Measurements from ENCODE around the gene NR1I3.
"Not testable (repeated sequence)": the region's sequence is repeated elsewhere in the genome, so short reads cannot be mapped to it uniquely, and the experiment has no call there.

NR1I3 gene

DNA sequence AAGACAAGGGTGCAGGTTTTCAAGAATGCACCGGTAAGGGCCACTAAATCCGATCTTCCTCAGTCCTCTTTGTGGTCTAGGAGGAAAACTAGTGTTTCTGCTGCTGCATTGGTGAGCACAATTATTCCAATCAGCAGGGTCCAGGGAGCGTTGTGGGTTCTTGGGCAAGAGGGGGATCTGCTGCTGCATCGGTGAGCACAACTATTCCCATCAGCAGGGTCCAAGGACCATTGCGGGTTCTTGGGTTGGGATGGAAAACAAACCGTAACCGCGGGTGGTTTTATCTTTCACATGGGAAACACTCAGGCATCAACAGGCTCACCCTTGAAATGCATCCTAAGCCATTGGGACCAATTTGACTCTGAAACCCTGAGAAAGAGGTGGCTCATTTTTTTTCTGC is 13.6 kb upstream of the NR1I3 start:
- no peaks in the 10 kb centered on the region for H3K27me3 ChIP-seq (ENCODE audit: control insufficient read depth in 2 of 2, insufficient read depth in 2 of 2, low read length in 2 of 2)
- peaks cover 0 to 4% of the 10 kb centered on the region in 2 donors for H3K9me3 ChIP-seq (ENCODE audit: control insufficient read depth in 2 of 2, low read length in 2 of 2)
- H3K9ac ChIP-seq (ENCODE audit: low read depth in 1 of 2, low read length in 2 of 2), result no peak overlapping the region
- H3K36me3 ChIP-seq (ENCODE audit: control insufficient read depth in 2 of 2, insufficient read depth in 2 of 2, low read length in 2 of 2), result no peaks in the 10 kb centered on the region
- no peaks in the 10 kb centered on the region for H3K4me1 ChIP-seq (ENCODE audit: control insufficient read depth in 2 of 2, insufficient read depth in 2 of 2, low read length in 2 of 2)
- no peak overlapping the region for H3K4me3 ChIP-seq (ENCODE audit: low read length in 2 of 2)
- no peak overlapping the region for H3K27ac ChIP-seq (ENCODE audit: low read depth in 2 of 2, low read length in 2 of 2)

GRCh38 chr1:161250829-161251228 is 12.8 kb upstream of the NR1I3 start:
- Histone ChIP-seq H3K4me3 (ENCODE audit: low read length in 2 of 2) (no peak overlapping the region), H3K9me3 (ENCODE audit: control insufficient read depth in 2 of 2, low read length in 2 of 2) (peaks cover 0 to 4% of the 10 kb centered on the region in 2 donors), H3K4me1 (ENCODE audit: control insufficient read depth in 2 of 2, insufficient read depth in 2 of 2, low read length in 2 of 2) (no peaks in the 10 kb centered on the region), H3K36me3 (ENCODE audit: control insufficient read depth in 2 of 2, insufficient read depth in 2 of 2, low read length in 2 of 2) (no peaks in the 10 kb centered on the region), H3K9ac (ENCODE audit: low read depth in 1 of 2, low read length in 2 of 2) (no peak overlapping the region), H3K27ac (ENCODE audit: low read depth in 2 of 2, low read length in 2 of 2) (no peak overlapping the region), H3K27me3 (ENCODE audit: control insufficient read depth in 2 of 2, insufficient read depth in 2 of 2, low read length in 2 of 2) (no peaks in the 10 kb centered on the region)

- not testable (repeated sequence) for H3K4me3 ChIP-seq (ENCODE audit: low read length in 2 of 2); H3K9ac ChIP-seq (ENCODE audit: low read depth in 1 of 2, low read length in 2 of 2); H3K4me1 ChIP-seq (ENCODE audit: control insufficient read depth in 2 of 2, insufficient read depth in 2 of 2, low read length in 2 of 2); H3K9me3 ChIP-seq (ENCODE audit: control insufficient read depth in 2 of 2, low read length in 2 of 2); H3K27ac ChIP-seq (ENCODE audit: low read depth in 2 of 2, low read length in 2 of 2); H3K27me3 ChIP-seq (ENCODE audit: control insufficient read depth in 2 of 2, insufficient read depth in 2 of 2, low read length in 2 of 2); H3K36me3 ChIP-seq (ENCODE audit: control insufficient read depth in 2 of 2, insufficient read depth in 2 of 2, low read length in 2 of 2)
These were observed 12.1 kb upstream of the NR1I3 start for GRCh38 chr1:161250100-161250499.

DNA sequence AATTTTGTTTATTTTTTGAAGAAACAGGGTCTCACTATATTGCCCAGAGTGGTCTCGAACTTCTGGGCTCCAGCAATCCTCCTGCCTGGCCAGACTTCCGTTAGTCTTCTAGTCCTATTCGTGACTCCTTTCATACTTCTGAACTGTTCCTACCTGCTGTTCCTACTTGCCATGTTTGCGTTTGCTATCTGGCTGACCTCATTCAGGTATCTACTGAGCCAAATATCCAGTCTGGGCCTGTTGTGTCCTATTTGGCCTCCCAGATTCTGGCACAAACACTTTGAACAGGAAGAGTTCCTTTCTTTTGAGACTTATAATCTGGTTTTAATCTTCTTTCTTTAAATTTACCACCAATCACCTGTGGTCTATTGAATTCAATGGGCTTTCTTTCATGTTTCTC is 6.9 kb upstream of the NR1I3 start:
- Histone ChIP-seq H3K27ac (ENCODE audit: low read depth in 2 of 2, low read length in 2 of 2) (no peak overlapping the region), H3K27me3 (ENCODE audit: control insufficient read depth in 2 of 2, insufficient read depth in 2 of 2, low read length in 2 of 2) (no peaks in the 10 kb centered on the region), H3K4me3 (ENCODE audit: low read length in 2 of 2) (no peak overlapping the region)

GRCh38 chr1:161242313-161242712 is 4.3 kb upstream of the NR1I3 start:
- H3K9me3 ChIP-seq (ENCODE audit: control insufficient read depth in 2 of 2, low read length in 2 of 2), result no peaks in the 10 kb centered on the region
- H3K4me1 ChIP-seq (ENCODE audit: control insufficient read depth in 2 of 2, insufficient read depth in 2 of 2, low read length in 2 of 2), result no peaks in the 10 kb centered on the region
- H3K36me3 ChIP-seq (ENCODE audit: control insufficient read depth in 2 of 2, insufficient read depth in 2 of 2, low read length in 2 of 2), result no peaks in the 10 kb centered on the region
- H3K4me3 ChIP-seq (ENCODE audit: low read length in 2 of 2), result no peak overlapping the region
- H3K27ac ChIP-seq (ENCODE audit: low read depth in 2 of 2, low read length in 2 of 2), result no peak overlapping the region
- H3K9ac ChIP-seq (ENCODE audit: low read depth in 1 of 2, low read length in 2 of 2), result no peak overlapping the region
- H3K27me3 ChIP-seq (ENCODE audit: control insufficient read depth in 2 of 2, insufficient read depth in 2 of 2, low read length in 2 of 2), result no peaks in the 10 kb centered on the region

More for the DNA sequence above, 6.9 kb upstream of the NR1I3 start:
- no peak overlapping the region for H3K9ac ChIP-seq (ENCODE audit: low read depth in 1 of 2, low read length in 2 of 2)
- peaks cover 0 to 1% of the 10 kb centered on the region in 2 donors for H3K9me3 ChIP-seq (ENCODE audit: control insufficient read depth in 2 of 2, low read length in 2 of 2)
- no peaks in the 10 kb centered on the region for H3K4me1 ChIP-seq (ENCODE audit: control insufficient read depth in 2 of 2, insufficient read depth in 2 of 2, low read length in 2 of 2)
- no peaks in the 10 kb centered on the region for H3K36me3 ChIP-seq (ENCODE audit: control insufficient read depth in 2 of 2, insufficient read depth in 2 of 2, low read length in 2 of 2)

GRCh38 chr1:161241682-161242081 is 3.7 kb upstream of the NR1I3 start:
- Histone ChIP-seq H3K27me3 (ENCODE audit: control insufficient read depth in 2 of 2, insufficient read depth in 2 of 2, low read length in 2 of 2) (no peaks in the 10 kb centered on the region), H3K9me3 (ENCODE audit: control insufficient read depth in 2 of 2, low read length in 2 of 2) (no peaks in the 10 kb centered on the region), H3K36me3 (ENCODE audit: control insufficient read depth in 2 of 2, insufficient read depth in 2 of 2, low read length in 2 of 2) (no peaks in the 10 kb centered on the region), H3K4me1 (ENCODE audit: control insufficient read depth in 2 of 2, insufficient read depth in 2 of 2, low read length in 2 of 2) (no peaks in the 10 kb centered on the region), H3K9ac (ENCODE audit: low read depth in 1 of 2, low read length in 2 of 2) (no peak overlapping the region), H3K27ac (ENCODE audit: low read depth in 2 of 2, low read length in 2 of 2) (no peak overlapping the region), H3K4me3 (ENCODE audit: low read length in 2 of 2) (no peak overlapping the region)

DNA sequence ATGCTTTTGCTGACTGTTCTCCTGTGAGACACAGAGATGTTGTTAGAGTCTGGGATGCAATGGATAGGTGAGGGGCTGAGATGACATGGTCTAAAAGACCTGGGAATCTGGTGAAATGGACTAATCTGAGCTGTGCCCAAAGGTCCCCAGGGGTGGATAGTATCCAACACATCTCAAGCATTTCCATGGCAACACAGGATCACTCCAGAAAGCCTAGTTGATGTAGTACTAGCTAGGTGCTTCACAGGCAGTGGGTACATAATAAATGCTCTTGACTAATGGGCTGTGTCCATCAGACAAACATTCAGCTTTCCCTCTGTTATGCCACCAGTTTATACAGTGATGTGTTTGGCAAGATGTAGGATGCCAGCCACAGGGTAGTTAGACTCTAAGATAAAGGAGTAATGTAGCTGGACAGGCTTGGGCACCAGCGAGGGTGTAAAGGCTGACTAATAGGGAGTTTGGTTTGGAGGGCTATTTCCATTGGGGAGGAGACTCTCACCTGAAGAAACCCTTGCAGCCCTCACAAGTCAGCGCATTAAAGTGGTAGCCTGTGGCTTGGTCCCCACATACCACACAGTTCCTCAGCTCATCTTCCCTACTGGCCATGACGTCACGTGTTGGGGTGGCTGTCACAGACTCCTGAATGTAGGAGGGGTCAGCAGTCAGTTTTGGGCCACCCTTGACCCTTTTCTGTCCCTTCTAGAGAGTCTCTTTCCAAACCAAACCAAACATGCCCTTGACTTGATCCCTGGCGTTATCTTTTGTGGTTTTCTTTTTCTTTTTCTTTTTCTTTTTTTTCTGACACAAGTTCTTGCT is 1.8 kb downstream of the NR1I3 start:
- H3K9ac ChIP-seq (ENCODE audit: low read depth in 1 of 2, low read length in 2 of 2), result no peak overlapping the region
- no peak overlapping the region for H3K4me3 ChIP-seq (ENCODE audit: low read length in 2 of 2)
- H3K36me3 ChIP-seq (ENCODE audit: control insufficient read depth in 2 of 2, insufficient read depth in 2 of 2, low read length in 2 of 2), result no peaks in the 10 kb centered on the region
- H3K9me3 ChIP-seq (ENCODE audit: control insufficient read depth in 2 of 2, low read length in 2 of 2), result no peaks in the 10 kb centered on the region
- no peaks in the 10 kb centered on the region for H3K4me1 ChIP-seq (ENCODE audit: control insufficient read depth in 2 of 2, insufficient read depth in 2 of 2, low read length in 2 of 2)
- no peak overlapping the region for H3K27ac ChIP-seq (ENCODE audit: low read depth in 2 of 2, low read length in 2 of 2)
- no peaks in the 10 kb centered on the region for H3K27me3 ChIP-seq (ENCODE audit: control insufficient read depth in 2 of 2, insufficient read depth in 2 of 2, low read length in 2 of 2)

- Histone ChIP-seq H3K9me3 (ENCODE audit: control insufficient read depth in 2 of 2, low read length in 2 of 2) (no peaks in the 10 kb centered on the region), H3K9ac (ENCODE audit: low read depth in 1 of 2, low read length in 2 of 2) (no peak overlapping the region), H3K4me3 (ENCODE audit: low read length in 2 of 2) (no peak overlapping the region), H3K4me1 (ENCODE audit: control insufficient read depth in 2 of 2, insufficient read depth in 2 of 2, low read length in 2 of 2) (no peaks in the 10 kb centered on the region), H3K36me3 (ENCODE audit: control insufficient read depth in 2 of 2, insufficient read depth in 2 of 2, low read length in 2 of 2) (peaks cover 20 to 22% of the 10 kb centered on the region in 2 donors), H3K27me3 (ENCODE audit: control insufficient read depth in 2 of 2, insufficient read depth in 2 of 2, low read length in 2 of 2) (no peaks in the 10 kb centered on the region), H3K27ac (ENCODE audit: low read depth in 2 of 2, low read length in 2 of 2) (no peak overlapping the region)
These were observed 4.9 kb downstream of the NR1I3 start for GRCh38 chr1:161233102-161233501.

GRCh38 chr1:161230762-161231161 is 7.2 kb downstream of the NR1I3 start:
- no peak overlapping the region for H3K4me3 ChIP-seq (ENCODE audit: low read length in 2 of 2)
- no peaks in the 10 kb centered on the region for H3K27me3 ChIP-seq (ENCODE audit: control insufficient read depth in 2 of 2, insufficient read depth in 2 of 2, low read length in 2 of 2)
- H3K9ac ChIP-seq (ENCODE audit: low read depth in 1 of 2, low read length in 2 of 2), result no peak overlapping the region
- H3K4me1 ChIP-seq (ENCODE audit: control insufficient read depth in 2 of 2, insufficient read depth in 2 of 2, low read length in 2 of 2), result peaks cover 11 to 15% of the 10 kb centered on the region in 2 donors
- no peaks in the 10 kb centered on the region for H3K9me3 ChIP-seq (ENCODE audit: control insufficient read depth in 2 of 2, low read length in 2 of 2)
- H3K36me3 ChIP-seq (ENCODE audit: control insufficient read depth in 2 of 2, insufficient read depth in 2 of 2, low read length in 2 of 2), result peaks cover 20 to 22% of the 10 kb centered on the region in 2 donors
- H3K27ac ChIP-seq (ENCODE audit: low read depth in 2 of 2, low read length in 2 of 2), result no peak overlapping the region

GRCh38 chr1:161229896-161230295 is 8.1 kb downstream of the NR1I3 start:
- Histone ChIP-seq H3K4me3 (ENCODE audit: low read length in 2 of 2) (no peak overlapping the region), H3K27ac (ENCODE audit: low read depth in 2 of 2, low read length in 2 of 2) (no peak overlapping the region), H3K27me3 (ENCODE audit: control insufficient read depth in 2 of 2, insufficient read depth in 2 of 2, low read length in 2 of 2) (no peaks in the 10 kb centered on the region), H3K9ac (ENCODE audit: low read depth in 1 of 2, low read length in 2 of 2) (no peak overlapping the region), H3K4me1 (ENCODE audit: control insufficient read depth in 2 of 2, insufficient read depth in 2 of 2, low read length in 2 of 2) (peaks cover 17 to 21% of the 10 kb centered on the region in 2 donors), H3K36me3 (ENCODE audit: control insufficient read depth in 2 of 2, insufficient read depth in 2 of 2, low read length in 2 of 2) (peaks cover 20 to 22% of the 10 kb centered on the region in 2 donors), H3K9me3 (ENCODE audit: control insufficient read depth in 2 of 2, low read length in 2 of 2) (no peaks in the 10 kb centered on the region)
